ENCODE data around the gene HOXB6.

HOXB6 gene

GRCh38 chr17:48593840-48594537, 10.8 kb downstream of the HOXB6 start:
- DNase-seq, result peak; percentile 90

- DNase-seq, result peak; percentile 68
Observed at GRCh38 chr17:48593126-48593829, 11.5 kb downstream of the HOXB6 start, which contains the start of gene HOXB5. TSS of gene HOXB5 (minus strand) at chr17:48593779. CDS start at chr17:48593682, 97 bp downstream.

- peak; percentile 69 for DNase-seq
Observed at GRCh38 chr17:48592577-48592976, 12.2 kb downstream of the HOXB6 start.

- DNase-seq, result no peak
Observed at GRCh38 chr17:48592057-48592514, 12.7 kb downstream of the HOXB6 start.

GRCh38 chr17:48591255-48592056, 13.3 kb downstream of the HOXB6 start:
- no peak for DNase-seq

GRCh38 chr17:48590607-48591161, 14.1 kb downstream of the HOXB6 start:
- DNase-seq, result no peak

GRCh38 chr17:48589831-48590606, 14.8 kb downstream of the HOXB6 start, which contains the start of gene HOXB3:
TSS of gene HOXB3 (minus strand) at chr17:48590241. CDS start at chr17:48552474, 37,767 bp downstream.
- no peak for DNase-seq

- DNase-seq, result no peak
Observed at GRCh38 chr17:48589060-48589830, 15.5 kb downstream of the HOXB6 start.

GRCh38 chr17:48588528-48588927, 16.3 kb downstream of the HOXB6 start:
- DNase-seq, result no peak

GRCh38 chr17:48588074-48588415, 16.7 kb downstream of the HOXB6 start:
- DNase-seq, result no peak

GRCh38 chr17:48587276-48588073, 17.3 kb downstream of the HOXB6 start:
- no peak for DNase-seq

- DNase-seq, result peak; percentile 46
Observed at GRCh38 chr17:48586355-48587258, 18.2 kb downstream of the HOXB6 start.

- DNase-seq, result no peak
Observed at GRCh38 chr17:48584223-48584741, 20.5 kb downstream of the HOXB6 start.

- no peak for DNase-seq
Observed at GRCh38 chr17:48583708-48584222, 21.0 kb downstream of the HOXB6 start.

- no peak for DNase-seq
Observed at GRCh38 chr17:48582750-48583069, 22.1 kb downstream of the HOXB6 start.

- DNase-seq, result peak; percentile 63
Observed at GRCh38 chr17:48579760-48580554, 24.8 kb downstream of the HOXB6 start.

GRCh38 chr17:48579471-48579759, 25.4 kb downstream of the HOXB6 start:
- no peak for DNase-seq
